ENCODE data around the gene CRABP2.

GRCh38 chr1:156743367-156744302 lies 38.3 kb upstream of the CRABP2 start:
- TF ChIP-seq CTCF (IDR thresholded peaks at IDR 0.05) (no peak), POLR2A (IDR thresholded peaks at IDR 0.05) (no peak)

Measured in adrenal gland (tissue), 5 donors.